Natural killer cell (primary cell): ENCODE data around the gene CDH12. TPM values are rescaled to one million over a fixed set of nuclear protein-coding genes. Genes with fewer than 3 reads are reported as not detected.

Source experiments
- ATAC-seq, 3 donors: fragments of 150-1000 bp in 2 of 3; fragments of 200-7000 bp in 1 of 3; cut with Tn5 transposase; 1 replicate in 1 of 3; 2 replicates in 2 of 3; pipeline ENCODE4 v1.10.0; 2021; ENCODE audit warnings: mild to moderate bottlenecking in 2 of 3, moderate library complexity in 2 of 3
- DNase-seq, 2 donors: peaks; one replicate each; pipeline versions ENCODE4 v3.0.0 to v3.0.0-alpha.2; 2013 to 2021; ENCODE audit warnings: mixed read lengths in 1 of 2
- H3K27ac ChIP-seq: one replicate; pipeline ENCODE4 v1.5.1; 2013; ENCODE audit warnings: mild to moderate bottlenecking, low read length
- H3K27me3 ChIP-seq: one replicate; pipeline ENCODE4 v1.6.1; 2013; ENCODE audit warnings: low read length; ENCODE audit not compliant: control insufficient read depth, insufficient read depth
- H3K36me3 ChIP-seq: one replicate; pipeline ENCODE4 v1.6.1; 2013; ENCODE audit warnings: low read length; ENCODE audit not compliant: control insufficient read depth, insufficient read depth
- H3K4me1 ChIP-seq: one replicate; pipeline ENCODE4 v1.6.1; 2013; ENCODE audit warnings: low read length; ENCODE audit not compliant: control insufficient read depth, insufficient read depth
- H3K4me3 ChIP-seq: one replicate; pipeline ENCODE4 v1.5.1; 2013; ENCODE audit warnings: low read length
- H3K9me3 ChIP-seq: one replicate; pipeline ENCODE4 v1.6.1; 2013; ENCODE audit warnings: low read length; ENCODE audit not compliant: control insufficient read depth, insufficient read depth
- H3K27ac Mint-ChIP-seq, 2 donors: one replicate each; pipeline ENCODE4 v1.8.0; 2022; ENCODE audit warnings: mild to moderate bottlenecking in 2 of 2, mixed read lengths in 2 of 2, moderate library complexity in 1 of 2
- H3K27me3 Mint-ChIP-seq, 2 donors: one replicate each; pipeline ENCODE4 v1.8.0; 2022; ENCODE audit warnings: low read depth in 2 of 2, mixed read lengths in 2 of 2
- H3K36me3 Mint-ChIP-seq: one replicate; pipeline ENCODE4 v1.8.0; 2022; ENCODE audit warnings: mixed read lengths
- H3K4me1 Mint-ChIP-seq, 2 donors: one replicate each; pipeline ENCODE4 v1.8.0; 2022; ENCODE audit warnings: mixed read lengths in 2 of 2
- H3K4me3 Mint-ChIP-seq: one replicate; pipeline ENCODE4 v1.8.0; 2022; ENCODE audit warnings: mild to moderate bottlenecking, moderate library complexity, mixed read lengths
- H3K9me3 Mint-ChIP-seq, 2 donors: one replicate each; pipeline ENCODE4 v1.8.0; 2022; ENCODE audit warnings: mixed read lengths in 2 of 2
- CTCF ChIP-seq: fragments of 200-600 bp; IDR thresholded peaks from one replicate; pipeline ENCODE4 v1.8.0; 2022; ENCODE audit warnings: antibody characterized with exemption
- WGBS: methylation state at CpG from one replicate; pipeline ENCODE4 v1.1.7; 2013; ENCODE audit warnings: missing lambda C conversion rate; ENCODE audit not compliant: insufficient coverage; 5-methylcytosine and 5-hydroxymethylcytosine counted together
- intact Hi-C: fragments of 100-400 bp; cut with micrococcal nuclease; formaldehyde crosslinking; loops from one replicate; pipeline ENCODE4 v1.14.2; 2022
- total RNA-seq, 4 donors: library from RNA; stranded (reverse); fragments of 120-200 nt in 1 of 4; gene quantifications; one replicate each; pipeline versions ENCODE4 v1.2.3 to v1.2.4, GENCODE V29; 2013 to 2022

CDH12 gene
- total RNA-seq, 3 donors from 2014 or later (not counting 1 experiment from before 2014, with no cell fraction given) = not detected

GRCh38 chr5:21783074-21783679 lies 1070.0 kb downstream of the CDH12 start:
- Mint-ChIP-seq H3K27me3 (no peaks in the 10 kb centered on the region), H3K36me3 (no peaks in the 10 kb centered on the region), H3K4me1 (no peaks in the 10 kb centered on the region), H3K9me3 (peaks cover 8 to 15% of the 10 kb centered on the region in 2 donors), H3K4me3 (no peak overlapping the region), H3K27ac (no peak overlapping the region)
- Histone ChIP-seq H3K4me1 (no peaks in the 10 kb centered on the region), H3K27ac (no peak overlapping the region), H3K27me3 (no peaks in the 10 kb centered on the region), H3K9me3 (no peaks in the 10 kb centered on the region), H3K4me3 (no peak overlapping the region), H3K36me3 (no peaks in the 10 kb centered on the region)
- no peak for TF ChIP-seq CTCF
- ATAC-seq (no peak), DNase-seq (no peak)
- intact Hi-C loops = no loop called here
- WGBS = 87% methylated on average over 5 of the region's 6 CpGs

DNA sequence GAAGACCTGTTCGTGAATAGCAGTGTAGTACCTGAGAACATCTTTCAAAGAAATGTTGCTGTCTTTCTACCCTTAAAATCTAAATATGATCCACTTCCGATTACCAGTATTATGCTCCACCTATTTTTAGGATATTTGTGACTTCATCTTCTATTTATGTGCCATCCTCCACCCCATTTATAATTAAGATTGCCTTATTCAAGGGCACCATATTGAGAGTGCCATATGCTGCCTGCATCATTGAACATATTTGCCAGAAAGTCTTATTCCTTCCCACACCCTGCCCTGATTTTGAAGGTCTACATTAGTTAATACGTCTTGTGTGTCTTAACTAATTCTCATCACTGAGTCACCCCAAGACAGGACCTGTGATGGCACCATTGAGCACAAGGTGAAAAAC lies 1076.7 kb downstream of the CDH12 start:
- no peak overlapping the region for H3K4me3 Mint-ChIP-seq

GRCh38 chr5:21774801-21775200 lies 1078.3 kb downstream of the CDH12 start:
- Histone ChIP-seq H3K4me1 (no peaks in the 10 kb centered on the region), H3K27ac (no peak overlapping the region), H3K9me3 (peaks cover 4% of the 10 kb centered on the region), H3K27me3 (no peaks in the 10 kb centered on the region), H3K4me3 (no peak overlapping the region), H3K36me3 (no peaks in the 10 kb centered on the region)
- 60% methylated on average over 1 of the region's 1 CpG for WGBS
- intact Hi-C loops = no loop called here
- H3K27ac Mint-ChIP-seq = no peak overlapping the region
- peaks cover 6 to 12% of the 10 kb centered on the region in 2 donors for H3K9me3 Mint-ChIP-seq
- H3K4me1 Mint-ChIP-seq = no peaks in the 10 kb centered on the region
- DNase-seq = no peak
- H3K27me3 Mint-ChIP-seq = no peaks in the 10 kb centered on the region
- TF ChIP-seq CTCF = no peak
- H3K36me3 Mint-ChIP-seq = no peaks in the 10 kb centered on the region
- ATAC-seq = no peak
- H3K4me3 Mint-ChIP-seq = no peak overlapping the region

More for the DNA sequence above, 1076.7 kb downstream of the CDH12 start:
- no peak for TF ChIP-seq CTCF
- H3K4me1 Mint-ChIP-seq = no peaks in the 10 kb centered on the region
- Histone ChIP-seq H3K27ac (no peak overlapping the region), H3K36me3 (no peaks in the 10 kb centered on the region), H3K4me3 (no peak overlapping the region), H3K9me3 (peaks cover 4% of the 10 kb centered on the region), H3K27me3 (no peaks in the 10 kb centered on the region), H3K4me1 (no peaks in the 10 kb centered on the region)
- no peaks in the 10 kb centered on the region for H3K36me3 Mint-ChIP-seq
- intact Hi-C loops = no loop called here
- H3K27ac Mint-ChIP-seq = no peak overlapping the region
- no peaks in the 10 kb centered on the region for H3K27me3 Mint-ChIP-seq
- no peak for ATAC-seq
- no peak for DNase-seq
- H3K9me3 Mint-ChIP-seq = peaks cover 6 to 9% of the 10 kb centered on the region in 2 donors
- 92% methylated on average over 3 of the region's 3 CpGs for WGBS

GRCh38 chr5:21774281-21774680 lies 1078.9 kb downstream of the CDH12 start:
- no peaks in the 10 kb centered on the region for H3K4me1 ChIP-seq
- no peaks in the 10 kb centered on the region for H3K27me3 ChIP-seq
- H3K9me3 ChIP-seq = peaks cover 4% of the 10 kb centered on the region
- H3K9me3 Mint-ChIP-seq = peaks cover 6 to 12% of the 10 kb centered on the region in 2 donors
- 93% methylated on average over 2 of the region's 2 CpGs for WGBS
- H3K27ac ChIP-seq = no peak overlapping the region
- no peak overlapping the region for H3K27ac Mint-ChIP-seq
- no peaks in the 10 kb centered on the region for H3K36me3 ChIP-seq
- H3K4me3 ChIP-seq = no peak overlapping the region
- intact Hi-C loops = no loop called here
- no peak for TF ChIP-seq CTCF
- no peak overlapping the region for H3K4me3 Mint-ChIP-seq
- no peaks in the 10 kb centered on the region for H3K36me3 Mint-ChIP-seq
- ATAC-seq (no peak), DNase-seq (no peak)
- H3K4me1 Mint-ChIP-seq = no peaks in the 10 kb centered on the region
- no peaks in the 10 kb centered on the region for H3K27me3 Mint-ChIP-seq
